ENCODE results near the gene YIF1A.

The YIF1A gene

DNA sequence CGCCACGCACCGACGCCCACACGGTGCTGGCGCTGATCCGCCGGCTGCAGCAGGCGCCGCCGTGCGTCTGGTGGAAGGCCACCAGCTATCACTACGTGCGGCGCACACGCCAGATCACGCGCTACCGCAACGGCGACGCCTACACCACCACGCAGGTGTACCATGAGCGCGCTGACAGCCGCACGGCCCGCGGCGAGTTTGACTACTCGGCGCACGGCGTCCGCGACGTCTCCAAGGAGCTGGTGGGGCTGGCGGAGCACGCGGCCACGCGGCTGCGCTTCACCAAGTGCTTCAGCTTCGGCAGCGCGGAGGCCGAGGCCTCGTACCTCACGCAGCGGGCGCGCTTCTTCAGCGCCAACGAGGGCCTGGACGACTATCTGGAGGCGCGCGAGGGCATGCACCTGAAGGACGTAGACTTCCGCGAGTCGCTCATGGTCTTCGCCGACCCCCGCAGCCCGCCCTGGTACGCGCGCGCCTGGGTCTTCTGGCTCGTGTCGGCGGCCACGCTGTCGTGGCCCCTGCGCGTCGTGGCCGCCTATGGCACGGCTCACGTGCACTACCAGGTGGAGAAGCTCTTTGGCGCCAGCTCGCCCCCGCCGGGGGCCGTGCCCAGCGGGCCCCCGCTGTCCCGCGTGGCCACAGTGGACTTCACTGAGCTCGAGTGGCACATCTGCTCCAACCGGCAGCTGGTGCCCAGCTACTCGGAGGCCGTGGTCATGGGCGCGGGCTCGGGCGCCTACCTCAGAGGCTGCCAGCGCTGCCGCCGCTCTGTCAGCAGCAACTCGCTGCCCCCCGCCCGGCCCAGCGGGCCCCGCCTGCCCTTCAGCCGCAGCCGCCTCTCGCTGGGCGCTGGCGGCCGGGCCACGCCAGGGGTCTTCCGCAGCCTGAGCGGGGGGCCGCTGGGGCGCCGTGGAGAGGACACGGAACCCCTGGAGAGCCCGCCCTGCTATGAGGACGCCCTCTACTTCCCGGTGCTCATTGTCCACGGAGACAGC lies 6.0 kb upstream of the YIF1A start (continued):
- TF ChIP-seq ZNF514 (tag by site-specific recombination; IDR thresholded peaks at IDR 0.05), result no peak

DNA sequence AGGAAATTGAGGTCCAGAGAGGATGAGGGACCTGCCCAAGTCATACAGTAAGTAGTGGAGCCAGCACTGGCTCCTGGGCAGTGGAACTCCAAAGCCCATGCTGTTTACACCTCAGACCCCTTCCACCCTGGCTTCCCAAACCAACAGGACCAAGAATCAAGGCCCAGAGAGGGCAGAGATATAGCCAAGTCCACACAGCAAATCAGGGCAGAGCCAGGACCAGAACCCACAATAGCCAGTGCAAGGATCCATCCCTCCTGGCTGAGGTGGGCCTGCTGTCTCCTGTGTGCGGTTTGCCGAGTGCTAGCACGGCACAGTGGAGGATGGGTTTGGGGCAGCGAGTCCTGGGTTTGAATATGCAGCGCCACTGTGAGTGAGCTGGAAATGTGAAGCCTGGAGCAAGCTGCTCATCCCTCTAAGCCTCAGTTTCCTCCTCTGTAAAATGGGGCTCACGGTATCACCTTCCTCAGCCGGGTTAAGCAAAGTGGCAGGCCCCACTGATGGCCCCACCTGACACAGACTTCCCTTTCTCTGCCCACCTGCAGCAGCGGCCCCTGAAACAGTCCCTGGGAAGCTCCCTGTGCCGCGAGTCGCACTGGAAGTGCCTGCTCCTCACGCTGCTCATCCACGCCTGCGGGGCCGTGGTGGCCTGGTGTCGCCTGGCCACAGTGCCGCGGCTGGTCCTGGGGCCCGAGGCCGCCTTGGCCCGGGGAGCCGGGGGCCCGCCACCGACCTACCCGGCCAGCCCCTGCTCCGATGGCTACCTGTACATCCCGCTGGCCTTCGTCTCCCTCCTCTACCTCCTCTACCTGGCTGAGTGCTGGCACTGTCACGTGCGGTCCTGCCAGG lies 5.1 kb upstream of the YIF1A start:
- TF ChIP-seq ZNF660 (tag by site-specific recombination; IDR thresholded peaks at IDR 0.05), result no peak
- TF ChIP-seq ZNF426 (tag by site-specific recombination; IDR thresholded peaks at IDR 0.05), result no peak
- no peak for TF ChIP-seq ZNF239 (tag by site-specific recombination; IDR thresholded peaks at IDR 0.05)
- TF ChIP-seq HOXD13 (CRISPR knock-in tag; IDR thresholded peaks at IDR 0.05; ENCODE audit: borderline replicate concordance), result no peak
- no peak for TF ChIP-seq ZNF19 (tag by site-specific recombination; IDR thresholded peaks at IDR 0.05; ENCODE audit: low read depth)
- TF ChIP-seq ZNF184 (tag by site-specific recombination; IDR thresholded peaks at IDR 0.05), result no peak
- no peak for TF ChIP-seq MZF1 (tag by site-specific recombination; IDR thresholded peaks at IDR 0.05; ENCODE audit: borderline replicate concordance)
- TF ChIP-seq IKZF3 (tag by site-specific recombination; IDR thresholded peaks at IDR 0.05), result no peak
- TF ChIP-seq ZNF501 (tag by site-specific recombination; IDR thresholded peaks at IDR 0.05), result no peak
- TF ChIP-seq ZNF624 (tag by site-specific recombination; IDR thresholded peaks at IDR 0.05), result no peak
- no peak for TF ChIP-seq ZNF670 (tag by site-specific recombination; IDR thresholded peaks at IDR 0.05; ENCODE audit: low read depth)
- ChIA-PET POLR2A (interaction anchor here (0.5 kb wide), 1 partner anchor 480 kb away, joined by 3 read pairs; no protein-coding TSS in a partner anchor), CTCF (no interaction called here)

GRCh38 chr11:66293352-66293751 lies 4.4 kb upstream of the YIF1A start:
- Histone ChIP-seq H3K4me1 (ENCODE audit: control insufficient read depth, insufficient read depth, low read length) (no peaks in the 10 kb centered on the region), H3K27ac (ENCODE audit: extremely low read depth, low read depth, low read length) (no peak overlapping the region), H3K4me3 (ENCODE audit: low read depth, low read length) (no peak overlapping the region), H3K9me3 (ENCODE audit: control insufficient read depth, insufficient read depth, low read depth, low read length) (no peaks in the 10 kb centered on the region), H3K36me3 (ENCODE audit: control insufficient read depth in 2 of 2, insufficient read depth in 1 of 2, low read length in 2 of 2) (no peaks in the 10 kb centered on the region)
- CTCF ChIA-PET, result no interaction called here
- POLR2A ChIA-PET, result no interaction called here
- no peak for TF ChIP-seq ZNF510 (tag by site-specific recombination; IDR thresholded peaks at IDR 0.05; ENCODE audit: insufficient replicate concordance)
- no peak for TF ChIP-seq REPIN1 (tag by site-specific recombination; IDR thresholded peaks at IDR 0.05; ENCODE audit: low read depth)
- no peak for TF ChIP-seq ZNF266 (tag by site-specific recombination; IDR thresholded peaks at IDR 0.05; ENCODE audit: low read depth)
- TF ChIP-seq ZBTB44 (tag by site-specific recombination; IDR thresholded peaks at IDR 0.05), result no peak
- TF ChIP-seq KLF7 (tag by site-specific recombination; IDR thresholded peaks at IDR 0.05; ENCODE audit: borderline replicate concordance), result no peak
- no peak for TF ChIP-seq PRDM2 (tag by site-specific recombination; IDR thresholded peaks at IDR 0.05; ENCODE audit: borderline replicate concordance)
- TF ChIP-seq ZNF214 (tag by site-specific recombination; IDR thresholded peaks at IDR 0.05; ENCODE audit: borderline replicate concordance), result no peak
- TF ChIP-seq ZNF350 (tag by site-specific recombination; IDR thresholded peaks at IDR 0.05), result no peak
- no peak for TF ChIP-seq ZNF274 (IDR thresholded peaks at IDR 0.05; ENCODE audit: low read length)
- no peak for TF ChIP-seq ZNF274 (tag by site-specific recombination; IDR thresholded peaks at IDR 0.05; ENCODE audit: borderline replicate concordance)
- TF ChIP-seq, protein P1, sequence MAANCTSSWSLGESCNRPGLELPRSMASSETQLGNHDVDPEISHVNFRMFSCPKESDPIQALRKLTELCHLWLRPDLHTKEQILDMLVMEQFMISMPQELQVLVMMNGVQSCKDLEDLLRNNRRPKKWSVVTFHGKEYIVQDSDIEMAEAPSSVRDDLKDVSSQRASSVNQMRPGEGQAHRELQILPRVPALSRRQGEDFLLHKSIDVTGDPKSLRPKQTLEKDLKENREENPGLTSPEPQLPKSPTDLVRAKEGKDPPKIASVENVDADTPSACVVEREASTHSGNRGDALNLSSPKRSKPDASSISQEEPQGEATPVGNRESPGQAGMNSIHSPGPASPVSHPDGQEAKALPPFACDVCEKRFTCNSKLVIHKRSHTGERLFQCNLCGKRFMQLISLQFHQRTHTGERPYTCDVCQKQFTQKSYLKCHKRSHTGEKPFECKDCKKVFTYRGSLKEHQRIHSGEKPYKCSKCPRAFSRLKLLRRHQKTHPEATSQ (tag by site-specific recombination; IDR thresholded peaks at IDR 0.05), result no peak

More for the DNA sequence above, 5.1 kb upstream of the YIF1A start:
- Histone ChIP-seq H3K4me3 (ENCODE audit: low read depth, low read length) (no peak overlapping the region), H3K36me3 (ENCODE audit: control insufficient read depth in 2 of 2, insufficient read depth in 1 of 2, low read length in 2 of 2) (no peaks in the 10 kb centered on the region), H3K4me1 (ENCODE audit: control insufficient read depth, insufficient read depth, low read length) (no peaks in the 10 kb centered on the region), H3K9me3 (ENCODE audit: control insufficient read depth, insufficient read depth, low read depth, low read length) (no peaks in the 10 kb centered on the region), H3K27ac (ENCODE audit: extremely low read depth, low read depth, low read length) (no peak overlapping the region)

Measured in HEK293 (cell line).